EH (cell line): Measurements from ENCODE around the gene MPRIP.

Experiments
- DNase-seq: peaks from one replicate; pipeline ENCODE4 v3.0.0-alpha.2; 2015; ENCODE audit warnings: low read depth

The MPRIP gene

DNA sequence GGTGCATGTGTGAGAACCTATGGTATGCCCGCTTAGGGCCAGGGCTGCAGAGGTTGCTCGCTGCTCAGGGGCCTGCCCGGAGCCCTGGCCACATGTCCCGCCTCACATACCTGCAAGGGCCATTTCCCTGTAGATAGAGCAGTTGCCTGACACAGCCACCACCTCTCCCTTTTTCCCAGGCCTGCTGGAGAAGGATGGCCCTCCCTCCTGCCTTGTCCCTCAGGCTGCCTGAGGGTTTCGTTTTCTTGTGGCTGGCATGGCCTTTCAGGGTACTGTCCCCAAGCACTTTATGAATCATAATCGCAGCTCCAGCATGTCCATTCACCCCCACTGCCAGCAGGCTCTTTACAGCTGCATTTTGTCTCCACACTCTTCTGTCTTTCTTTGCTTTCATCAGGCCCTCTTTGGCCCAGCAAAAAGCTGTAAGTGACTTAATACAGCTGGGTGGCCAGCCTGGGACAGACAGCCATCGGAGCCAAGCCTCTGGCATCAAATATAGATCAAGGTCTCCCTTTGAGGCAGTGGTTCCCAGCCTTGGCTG is 65.7 kb downstream of the MPRIP start:
- peak; percentile 42 for DNase-seq

DNA sequence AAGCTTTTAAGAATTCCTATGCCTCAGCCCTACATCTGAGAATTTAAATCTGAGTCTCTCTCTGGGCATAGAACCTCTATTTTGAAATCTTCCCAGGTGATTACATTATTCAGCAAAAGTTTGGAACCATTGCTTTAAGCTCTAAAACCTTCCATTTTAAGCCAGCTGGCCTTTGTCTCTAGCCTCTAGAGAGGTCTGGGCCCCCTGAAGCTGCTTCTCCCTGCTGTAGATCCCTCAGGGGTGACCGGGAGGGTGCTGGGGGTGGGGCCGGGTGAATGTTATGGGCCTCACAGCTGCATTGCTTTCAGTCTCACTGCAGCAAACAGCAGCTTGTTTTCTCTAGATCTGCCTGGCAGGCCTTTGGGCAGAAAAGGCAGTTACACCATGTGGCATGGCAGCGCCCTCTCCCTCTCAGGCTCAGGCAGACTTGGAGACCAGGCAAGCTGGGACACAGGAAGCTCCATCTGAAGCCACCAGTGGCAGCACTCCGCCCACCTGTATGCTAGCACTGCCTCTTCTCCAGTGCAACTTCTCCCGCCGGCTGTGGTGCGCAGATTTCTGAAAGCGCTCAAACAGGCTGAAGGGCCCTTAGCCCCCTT is 66.3 kb downstream of the MPRIP start:
- no peak for DNase-seq

DNA sequence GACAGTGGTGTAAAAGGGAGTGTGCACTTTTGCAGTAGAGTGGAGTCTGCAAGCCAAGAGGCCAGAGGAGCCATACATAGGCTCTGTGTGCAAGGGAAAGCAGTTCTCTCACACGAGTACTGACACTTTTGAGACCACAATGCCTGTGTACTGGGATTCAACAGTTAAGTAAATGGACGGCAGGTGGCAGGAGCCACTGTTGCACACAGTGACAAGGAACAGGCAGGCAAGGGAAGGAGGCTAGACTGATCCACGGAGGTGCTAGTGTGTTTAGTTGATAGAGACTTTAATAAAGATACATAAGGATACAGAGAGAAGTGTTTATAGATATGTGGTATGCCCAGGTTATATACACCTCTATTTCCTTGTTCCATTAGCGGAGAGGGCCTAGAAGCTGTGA is 67.0 kb downstream of the MPRIP start:
- DNase-seq: no peak

DNA sequence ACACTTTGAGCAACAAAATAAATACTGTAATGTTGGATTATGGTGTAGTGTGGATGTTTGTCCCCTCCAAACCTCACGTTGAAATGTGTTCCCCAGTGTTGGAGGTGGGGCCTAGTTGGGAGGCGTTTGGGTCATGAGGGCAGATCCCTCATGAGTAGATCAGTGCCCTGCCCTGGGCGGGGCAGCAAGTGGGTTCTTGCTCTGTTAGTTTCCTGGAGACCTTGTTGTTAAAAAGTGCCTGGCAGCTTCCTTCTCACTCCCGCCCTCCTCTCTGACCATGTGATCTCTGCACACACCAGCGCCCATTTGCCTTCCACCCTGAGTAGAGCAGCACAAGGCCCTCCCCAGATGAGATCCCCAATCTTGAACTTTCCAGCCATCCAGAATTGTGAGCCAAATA is 67.7 kb downstream of the MPRIP start:
- no peak for DNase-seq

DNA sequence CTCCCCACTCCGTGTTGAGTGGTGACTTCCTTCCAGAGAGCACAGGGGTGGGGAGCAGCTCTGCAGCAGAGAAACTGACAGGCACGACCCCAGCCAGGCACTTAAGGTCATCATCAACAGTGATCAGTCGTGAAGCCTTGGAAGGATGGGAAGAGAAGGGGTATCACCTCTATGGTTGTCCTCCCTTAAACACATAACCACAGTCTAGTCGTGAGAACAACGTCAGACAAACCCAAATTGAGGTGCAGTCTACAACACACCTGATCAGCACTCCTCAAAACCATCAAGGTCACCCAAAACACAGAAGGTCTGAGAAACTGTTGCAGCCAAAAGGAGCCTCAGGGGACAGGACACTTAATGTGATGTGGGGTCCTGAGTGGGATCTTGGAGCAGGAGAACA is 68.3 kb downstream of the MPRIP start:
- no peak for DNase-seq

DNA sequence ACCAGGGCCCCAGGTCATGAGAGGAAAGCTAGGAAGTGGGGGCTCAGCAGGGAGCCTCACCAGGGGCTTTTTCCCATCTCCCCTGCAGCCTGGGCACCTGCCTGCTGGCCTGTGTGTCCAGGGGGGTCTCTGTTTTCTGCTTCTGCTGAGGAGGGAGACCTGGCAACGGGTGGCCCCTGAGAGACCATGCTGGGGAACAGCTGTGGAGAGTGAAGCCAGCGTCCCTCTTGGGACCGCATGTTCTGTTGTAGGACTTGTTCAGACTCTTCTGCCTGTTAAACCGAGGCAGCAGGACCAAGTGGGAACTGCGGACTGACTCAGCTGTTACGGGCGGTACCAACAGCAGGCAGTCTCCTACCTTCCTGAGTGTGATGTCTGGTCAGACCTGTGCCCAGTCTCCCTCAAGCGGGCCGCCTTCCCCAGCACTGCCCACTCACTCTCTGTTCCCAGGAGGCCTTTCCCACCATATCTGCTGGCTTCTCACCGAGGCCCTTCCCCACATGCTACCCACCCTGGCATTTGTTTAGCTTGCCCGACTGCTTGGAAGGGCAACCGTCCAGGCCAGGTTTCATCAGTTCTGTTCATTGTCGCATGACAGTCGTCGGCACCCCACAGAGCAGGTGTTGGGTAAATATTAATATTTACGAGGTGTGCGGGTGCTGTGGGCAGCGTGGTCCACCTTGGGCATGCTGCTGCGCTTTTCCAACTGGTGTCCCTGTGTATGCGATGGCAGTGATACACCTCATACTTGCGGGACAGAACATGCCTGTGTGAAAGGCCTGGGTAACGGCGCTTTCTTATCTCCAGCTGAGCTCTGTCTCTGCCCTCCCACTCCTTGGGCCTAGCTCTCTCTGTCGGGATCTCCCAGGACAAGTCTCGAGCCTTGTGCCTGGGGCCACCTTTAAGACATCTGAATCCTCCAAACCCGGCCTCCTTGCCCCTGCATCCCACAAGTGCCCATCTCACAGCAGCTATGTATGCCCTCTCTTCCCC is 69.4 kb downstream of the MPRIP start:
- DNase-seq: no peak

DNA sequence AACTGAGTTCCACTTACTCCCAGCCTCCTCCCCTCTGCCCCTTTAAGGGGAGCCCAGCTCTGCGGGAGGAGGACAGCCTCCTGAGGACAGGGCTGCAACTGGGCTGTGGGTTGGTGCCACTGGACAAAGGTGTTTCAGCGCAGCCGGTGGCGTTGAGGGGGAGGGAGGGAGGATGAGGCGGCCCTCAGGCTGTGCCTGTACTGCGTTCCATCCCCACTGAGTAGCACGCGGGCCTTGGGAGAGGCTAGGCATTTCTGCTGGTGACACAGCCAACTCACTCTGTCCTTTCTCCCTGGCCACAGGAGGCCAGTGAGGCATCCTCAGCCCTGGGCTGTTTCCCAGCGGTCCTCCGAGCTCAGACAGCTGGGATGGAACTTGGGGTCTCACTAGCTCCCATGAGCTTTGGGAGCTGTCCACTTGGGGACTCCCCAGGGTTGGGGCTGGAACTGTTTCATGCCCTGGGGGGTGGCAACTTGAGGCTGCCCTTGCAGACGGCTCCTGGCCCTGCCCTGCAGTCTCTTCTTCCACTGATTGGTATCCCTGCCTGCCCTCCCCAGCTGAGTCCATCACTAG is 70.5 kb downstream of the MPRIP start:
- no peak for DNase-seq

- no peak for DNase-seq
Observed at GRCh38 chr17:17114592-17115225, 72.5 kb downstream of the MPRIP start.

- no peak for DNase-seq
Observed at GRCh38 chr17:17115620-17116019, 73.4 kb downstream of the MPRIP start.

GRCh38 chr17:17116406-17116805 is 74.1 kb downstream of the MPRIP start:
- DNase-seq: no peak

DNA sequence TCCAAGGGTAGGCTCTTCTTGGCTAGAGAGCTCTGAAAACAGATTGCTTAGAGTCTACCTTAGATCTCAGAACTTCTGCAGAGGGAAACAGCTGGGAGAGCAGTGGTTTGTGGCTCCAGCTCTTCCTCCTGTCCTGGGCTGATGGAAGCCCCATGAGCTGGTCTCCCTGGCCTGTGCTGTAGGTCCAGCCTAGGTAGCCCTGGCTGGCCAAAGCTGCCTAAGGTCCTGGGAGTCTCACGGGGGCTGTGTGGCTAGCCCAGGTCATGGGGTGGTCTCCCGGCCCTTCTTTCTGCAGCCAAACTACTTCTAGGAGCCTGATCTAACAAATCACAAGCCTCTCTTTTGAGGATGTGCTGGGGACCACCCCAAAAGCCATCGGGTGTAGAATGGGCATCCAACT is 75.7 kb downstream of the MPRIP start:
- no peak for DNase-seq

DNA sequence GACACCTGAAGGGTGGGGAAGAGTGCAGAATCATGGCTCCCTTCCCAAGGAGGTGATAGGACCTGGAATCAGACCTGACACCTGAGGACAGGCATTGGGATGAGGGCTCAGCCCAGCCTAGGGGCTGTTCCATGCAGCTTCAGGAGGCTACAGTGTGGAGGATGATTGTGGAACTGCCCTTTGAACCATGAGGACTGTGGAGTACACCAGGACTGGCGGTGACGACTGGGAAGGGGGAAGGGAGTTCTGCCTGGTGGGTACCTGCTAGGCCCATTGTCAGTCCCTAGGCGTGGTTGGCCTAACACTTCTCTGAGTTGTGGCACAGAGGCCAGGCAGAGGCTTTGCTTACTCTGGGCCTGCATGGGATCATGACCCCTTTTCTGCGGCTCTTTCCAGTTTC is 76.1 kb downstream of the MPRIP start:
- DNase-seq: no peak

DNA sequence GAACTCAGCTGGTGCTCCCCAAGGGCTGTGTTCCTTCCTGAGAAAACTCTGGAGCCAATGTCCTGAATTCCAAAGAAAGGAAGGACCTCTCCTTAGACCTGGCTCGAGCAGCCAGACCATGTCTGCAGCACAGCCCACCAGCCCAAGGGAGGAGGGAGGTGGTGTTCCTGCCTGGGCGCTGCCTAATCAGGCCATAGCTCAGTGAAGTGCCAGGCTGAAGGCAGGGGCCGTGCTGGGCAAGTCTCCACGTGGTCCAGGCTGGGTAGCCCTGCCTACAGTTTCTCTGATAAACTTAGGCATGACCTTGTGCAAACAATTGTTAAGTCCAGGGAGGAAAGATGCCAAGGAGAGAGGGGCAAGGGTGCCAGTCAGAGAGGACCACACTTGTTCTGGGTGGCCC is 76.8 kb downstream of the MPRIP start:
- no peak for DNase-seq

- peak; percentile 80 for DNase-seq
Observed at GRCh38 chr17:17119533-17119932, 77.3 kb downstream of the MPRIP start.

GRCh38 chr17:17120294-17120693 is 78.0 kb downstream of the MPRIP start:
- DNase-seq: no peak

DNA sequence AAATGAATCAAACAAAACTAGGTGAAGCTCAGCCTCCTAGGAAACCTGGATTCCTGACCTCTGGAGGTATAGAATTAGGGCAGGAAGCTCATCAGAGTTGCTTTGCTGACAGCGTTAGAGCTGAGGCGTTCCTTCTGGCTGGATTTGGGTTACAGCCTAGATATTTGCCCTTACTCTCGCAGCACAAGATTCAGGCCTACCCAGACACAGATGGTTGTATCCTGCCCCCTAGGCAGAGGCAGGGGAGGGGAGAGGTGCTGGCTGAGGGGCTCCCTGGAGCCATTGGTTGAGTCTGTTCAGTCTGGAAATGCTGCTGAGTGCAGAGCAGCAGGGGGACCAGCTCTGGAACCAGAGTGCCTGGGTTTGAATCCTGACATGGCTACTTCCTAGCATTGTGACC is 78.4 kb downstream of the MPRIP start:
- DNase-seq: no peak

GRCh38 chr17:17121162-17121561 is 78.9 kb downstream of the MPRIP start:
- no peak for DNase-seq

GRCh38 chr17:17122781-17123483 is 80.7 kb downstream of the MPRIP start:
- DNase-seq: no peak

DNA sequence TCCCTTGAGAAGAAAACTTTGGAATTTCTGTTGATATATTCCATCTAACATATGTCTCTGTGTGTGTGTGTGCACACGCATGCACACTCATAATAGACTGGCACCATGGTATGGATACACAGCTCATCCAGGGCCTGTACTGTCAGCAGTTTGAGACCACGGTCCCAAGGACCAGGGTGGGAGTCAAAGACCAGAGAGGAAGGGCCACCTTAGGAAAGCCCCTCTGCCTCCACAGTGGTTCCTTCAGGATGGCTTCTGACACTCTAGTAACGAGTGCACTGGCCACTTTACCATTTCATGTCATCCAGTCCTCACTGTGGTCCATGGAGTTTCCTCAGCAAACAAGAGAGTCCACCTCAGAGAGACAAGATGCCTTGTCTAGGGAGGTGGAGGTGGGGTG is 82.1 kb downstream of the MPRIP start:
- no peak for DNase-seq

GRCh38 chr17:17125136-17126084 is 83.2 kb downstream of the MPRIP start:
- DNase-seq: peak; percentile 42
